DOHH2 (cell line): ENCODE results near the gene CYSLTR2.

ENCODE experiments used
- CTCF ChIP-seq: fragments of 200-600 bp; sonication (generic); IDR thresholded peaks from one replicate; pipeline ENCODE4 v1.5.1; 2014; ENCODE audit warnings: antibody characterized with exemption, mild to moderate bottlenecking, low read depth, low read length; ENCODE audit not compliant: poor library complexity, severe bottlenecking
- EZH2phosphoT487 ChIP-seq: fragments of 200-600 bp; sonication (generic); IDR thresholded peaks from 2 replicates; pipeline ENCODE4 v1.6.1; 2017; ENCODE audit warnings: borderline replicate concordance, mild to moderate bottlenecking, antibody characterized with exemption, low read length, moderate library complexity, mixed read lengths

GRCh38 chr13:48653472-48653939, at the start of gene CYSLTR2:
- no peak for TF ChIP-seq CTCF
- TF ChIP-seq EZH2phosphoT487, result no peak
